ENCODE data around the gene HEBP2.

Gene HEBP2

DNA sequence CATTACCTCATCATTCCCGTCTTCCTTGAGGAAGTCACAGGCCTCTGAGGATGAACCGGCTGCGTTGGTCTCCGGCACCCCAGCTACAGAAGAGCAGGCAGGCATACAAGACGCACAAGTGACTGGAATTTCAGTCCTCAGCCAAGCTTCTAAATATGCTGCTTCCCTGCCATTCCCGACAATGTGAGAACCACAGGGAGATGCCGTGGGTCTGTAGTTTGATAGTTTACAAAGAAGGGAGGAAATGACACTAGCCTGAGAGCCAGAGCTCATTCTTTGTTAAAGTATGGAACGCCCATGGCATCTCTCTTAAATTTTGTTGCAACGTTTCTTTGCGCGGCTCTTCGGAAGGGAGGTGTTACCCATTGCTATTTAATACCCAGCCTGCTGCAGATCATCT lies 25.7 kb downstream of the HEBP2 start:
- WGBS, 2 donors (ENCODE audit: extremely low coverage in 2 of 2, insufficient read length in 2 of 2, insufficient replicate concordance in 1 of 2), result no CpG with 5 or more reads among the region's 12 CpGs

GRCh38 chr6:138430361-138431145 lies 26.5 kb downstream of the HEBP2 start:
- Histone ChIP-seq H2BK5ac (ENCODE audit: low read length) (no peak overlapping the region), H2AFZ (ENCODE audit: low read length) (no peak overlapping the region)
- WGBS, 2 donors (ENCODE audit: extremely low coverage in 2 of 2, insufficient read length in 2 of 2, insufficient replicate concordance in 1 of 2), result no CpG with 5 or more reads among the region's 29 CpGs

More for the DNA sequence above, 25.7 kb downstream of the HEBP2 start:
- no peak overlapping the region for H2BK12ac ChIP-seq (ENCODE audit: low read length)
- H3K4me3 ChIP-seq (ENCODE audit: low read length in 2 of 2), result no peak overlapping the region
- H3K14ac ChIP-seq (ENCODE audit: low read length), result no peak overlapping the region
- no peaks in the 10 kb centered on the region for H3K9me3 ChIP-seq (replicated peaks in 1 of 2; ENCODE audit: control insufficient read depth in 2 of 2, insufficient read depth in 1 of 2, low read depth in 1 of 2, low read length in 2 of 2)
- no peak for DNase-seq (ENCODE audit: low spot score)
- peaks cover 0 to 8% of the 10 kb centered on the region in 2 donors for H3K4me1 ChIP-seq (ENCODE audit: control insufficient read depth in 2 of 2, insufficient read depth in 1 of 2, low read depth in 1 of 2, low read length in 2 of 2)
- H4K8ac ChIP-seq (ENCODE audit: low read depth, low read length), result no peak overlapping the region
- H3K36me3 ChIP-seq (replicated peaks in 1 of 2; ENCODE audit: control insufficient read depth in 2 of 2, insufficient read depth in 2 of 2, low read length in 2 of 2), result peaks cover 11 to 98% of the 10 kb centered on the region in 2 donors
- H3K18ac ChIP-seq (ENCODE audit: low read length), result peak overlapping the region; percentile 67
- no peak overlapping the region for H2BK15ac ChIP-seq (ENCODE audit: low read length)
- no peaks in the 10 kb centered on the region for H3K79me1 ChIP-seq (ENCODE audit: low read depth, low read length)
- no peak overlapping the region for H3K4me2 ChIP-seq (ENCODE audit: insufficient read depth, low read length, poor library complexity, severe bottlenecking)
- H3K9ac ChIP-seq (ENCODE audit: low read depth, low read length, poor library complexity), result no peak overlapping the region
- H3K4ac ChIP-seq (ENCODE audit: low read length), result no peak overlapping the region
- H4K91ac ChIP-seq (ENCODE audit: low read depth, low read length, poor library complexity), result no peak overlapping the region
- H3K27me3 ChIP-seq (ENCODE audit: control insufficient read depth in 3 of 3, insufficient read depth in 3 of 3, low read depth in 1 of 3, low read length in 3 of 3), result no peaks in the 10 kb centered on the region
- no peak overlapping the region for H2BK5ac ChIP-seq (ENCODE audit: low read length)
- no peak overlapping the region for H2AFZ ChIP-seq (ENCODE audit: low read length)
- H3K27ac ChIP-seq (replicated peaks; ENCODE audit: low read length), result no peak overlapping the region
- H2AK5ac ChIP-seq (ENCODE audit: low read depth, low read length), result no peak overlapping the region
- no peak overlapping the region for H2BK120ac ChIP-seq (ENCODE audit: low read depth, low read length)
- H3K23ac ChIP-seq (ENCODE audit: low read depth, low read length, poor library complexity), result no peak overlapping the region

GRCh38 chr6:138431256-138432062 lies 27.4 kb downstream of the HEBP2 start:
- no CpG with 5 or more reads among the region's 19 CpGs for WGBS, 2 donors (ENCODE audit: extremely low coverage in 2 of 2, insufficient read length in 2 of 2, insufficient replicate concordance in 1 of 2)
- H2BK12ac ChIP-seq (ENCODE audit: low read length), result no peak overlapping the region
- H3K36me3 ChIP-seq (replicated peaks in 1 of 2; ENCODE audit: control insufficient read depth in 2 of 2, insufficient read depth in 2 of 2, low read length in 2 of 2), result peaks cover 11 to 99% of the 10 kb centered on the region in 2 donors

More at GRCh38 chr6:138430361-138431145, 26.5 kb downstream of the HEBP2 start:
- Histone ChIP-seq H3K18ac (ENCODE audit: low read length) (peak overlapping the region; percentile 29), H3K79me1 (ENCODE audit: low read depth, low read length) (no peaks in the 10 kb centered on the region), H2AK5ac (ENCODE audit: low read depth, low read length) (peak overlapping the region; percentile 67), H2BK12ac (ENCODE audit: low read length) (peak overlapping the region; percentile 11), H3K4me1 (ENCODE audit: control insufficient read depth in 2 of 2, insufficient read depth in 1 of 2, low read depth in 1 of 2, low read length in 2 of 2) (peaks cover 0 to 8% of the 10 kb centered on the region in 2 donors), H3K27me3 (ENCODE audit: control insufficient read depth in 3 of 3, insufficient read depth in 3 of 3, low read depth in 1 of 3, low read length in 3 of 3) (no peaks in the 10 kb centered on the region), H3K4me3 (ENCODE audit: low read length in 2 of 2) (no peak overlapping the region), H2BK15ac (ENCODE audit: low read length) (no peak overlapping the region), H3K36me3 (replicated peaks in 1 of 2; ENCODE audit: control insufficient read depth in 2 of 2, insufficient read depth in 2 of 2, low read length in 2 of 2) (peaks cover 11 to 99% of the 10 kb centered on the region in 2 donors), H2BK120ac (ENCODE audit: low read depth, low read length) (no peak overlapping the region), H4K91ac (ENCODE audit: low read depth, low read length, poor library complexity) (peak overlapping the region; percentile 81), H3K4me2 (ENCODE audit: insufficient read depth, low read length, poor library complexity, severe bottlenecking) (no peak overlapping the region), H4K8ac (ENCODE audit: low read depth, low read length) (no peak overlapping the region), H3K4ac (ENCODE audit: low read length) (no peak overlapping the region), H3K23ac (ENCODE audit: low read depth, low read length, poor library complexity) (peak overlapping the region; percentile 38), H3K27ac (replicated peaks; ENCODE audit: low read length) (no peak overlapping the region), H3K9ac (ENCODE audit: low read depth, low read length, poor library complexity) (peak overlapping the region; percentile 7), H3K9me3 (replicated peaks in 1 of 2; ENCODE audit: control insufficient read depth in 2 of 2, insufficient read depth in 1 of 2, low read depth in 1 of 2, low read length in 2 of 2) (no peaks in the 10 kb centered on the region), H3K14ac (ENCODE audit: low read length) (peak overlapping the region; percentile 43)
- no peak for DNase-seq (ENCODE audit: low spot score)

GRCh38 chr6:138432063-138432356 lies 28.0 kb downstream of the HEBP2 start:
- Histone ChIP-seq H4K8ac (ENCODE audit: low read depth, low read length) (no peak overlapping the region), H3K4me3 (ENCODE audit: low read length in 2 of 2) (no peak overlapping the region), H3K27me3 (ENCODE audit: control insufficient read depth in 3 of 3, insufficient read depth in 3 of 3, low read depth in 1 of 3, low read length in 3 of 3) (no peaks in the 10 kb centered on the region), H3K4me1 (ENCODE audit: control insufficient read depth in 2 of 2, insufficient read depth in 1 of 2, low read depth in 1 of 2, low read length in 2 of 2) (peaks cover 0 to 8% of the 10 kb centered on the region in 2 donors), H4K91ac (ENCODE audit: low read depth, low read length, poor library complexity) (no peak overlapping the region), H3K36me3 (replicated peaks in 1 of 2; ENCODE audit: control insufficient read depth in 2 of 2, insufficient read depth in 2 of 2, low read length in 2 of 2) (peaks cover 8 to 98% of the 10 kb centered on the region in 2 donors), H2AFZ (ENCODE audit: low read length) (no peak overlapping the region), H3K23ac (ENCODE audit: low read depth, low read length, poor library complexity) (peak overlapping the region; percentile 5), H3K14ac (ENCODE audit: low read length) (no peak overlapping the region), H3K18ac (ENCODE audit: low read length) (peak overlapping the region; percentile 46), H3K27ac (replicated peaks; ENCODE audit: low read length) (no peak overlapping the region), H3K9ac (ENCODE audit: low read depth, low read length, poor library complexity) (no peak overlapping the region), H3K79me1 (ENCODE audit: low read depth, low read length) (no peaks in the 10 kb centered on the region), H2BK12ac (ENCODE audit: low read length) (no peak overlapping the region), H2BK5ac (ENCODE audit: low read length) (no peak overlapping the region), H2BK15ac (ENCODE audit: low read length) (no peak overlapping the region), H2BK120ac (ENCODE audit: low read depth, low read length) (no peak overlapping the region), H3K4ac (ENCODE audit: low read length) (no peak overlapping the region), H3K4me2 (ENCODE audit: insufficient read depth, low read length, poor library complexity, severe bottlenecking) (no peak overlapping the region), H2AK5ac (ENCODE audit: low read depth, low read length) (no peak overlapping the region), H3K9me3 (replicated peaks in 1 of 2; ENCODE audit: control insufficient read depth in 2 of 2, insufficient read depth in 1 of 2, low read depth in 1 of 2, low read length in 2 of 2) (no peaks in the 10 kb centered on the region)
- WGBS, 2 donors (ENCODE audit: extremely low coverage in 2 of 2, insufficient read length in 2 of 2, insufficient replicate concordance in 1 of 2), result no CpG with 5 or more reads among the region's 11 CpGs
- no peak for DNase-seq (ENCODE audit: low spot score)

More at GRCh38 chr6:138431256-138432062, 27.4 kb downstream of the HEBP2 start:
- no peak for DNase-seq (ENCODE audit: low spot score)
- H3K4ac ChIP-seq (ENCODE audit: low read length), result no peak overlapping the region
- H3K27ac ChIP-seq (replicated peaks; ENCODE audit: low read length), result no peak overlapping the region
- peak overlapping the region; percentile 46 for H3K18ac ChIP-seq (ENCODE audit: low read length)
- no peak overlapping the region for H2BK5ac ChIP-seq (ENCODE audit: low read length)
- H4K91ac ChIP-seq (ENCODE audit: low read depth, low read length, poor library complexity), result no peak overlapping the region
- H4K8ac ChIP-seq (ENCODE audit: low read depth, low read length), result no peak overlapping the region
- no peaks in the 10 kb centered on the region for H3K27me3 ChIP-seq (ENCODE audit: control insufficient read depth in 3 of 3, insufficient read depth in 3 of 3, low read depth in 1 of 3, low read length in 3 of 3)
- H3K4me2 ChIP-seq (ENCODE audit: insufficient read depth, low read length, poor library complexity, severe bottlenecking), result no peak overlapping the region
- H3K79me1 ChIP-seq (ENCODE audit: low read depth, low read length), result no peaks in the 10 kb centered on the region
- peak overlapping the region; percentile 5 for H3K23ac ChIP-seq (ENCODE audit: low read depth, low read length, poor library complexity)
- no peak overlapping the region for H3K4me3 ChIP-seq (ENCODE audit: low read length in 2 of 2)
- H3K4me1 ChIP-seq (ENCODE audit: control insufficient read depth in 2 of 2, insufficient read depth in 1 of 2, low read depth in 1 of 2, low read length in 2 of 2), result peaks cover 0 to 8% of the 10 kb centered on the region in 2 donors
- H2BK15ac ChIP-seq (ENCODE audit: low read length), result no peak overlapping the region
- H2BK120ac ChIP-seq (ENCODE audit: low read depth, low read length), result no peak overlapping the region
- no peak overlapping the region for H2AFZ ChIP-seq (ENCODE audit: low read length)
- no peak overlapping the region for H3K9ac ChIP-seq (ENCODE audit: low read depth, low read length, poor library complexity)
- H3K14ac ChIP-seq (ENCODE audit: low read length), result no peak overlapping the region
- H2AK5ac ChIP-seq (ENCODE audit: low read depth, low read length), result no peak overlapping the region
- H3K9me3 ChIP-seq (replicated peaks in 1 of 2; ENCODE audit: control insufficient read depth in 2 of 2, insufficient read depth in 1 of 2, low read depth in 1 of 2, low read length in 2 of 2), result no peaks in the 10 kb centered on the region
